ENCODE data around the gene ZBTB7A.

- TF ChIP-seq CTCF (IDR thresholded peaks at IDR 0.05) (no peak), POLR2A (IDR thresholded peaks at IDR 0.05) (no peak)
Observed at GRCh38 chr19:4062419-4063368, 4.0 kb downstream of the ZBTB7A start.
